PFSK-1 (cell line): ENCODE measurements around the gene GPR3.

ENCODE experiments used
- POLR2AphosphoS5 ChIP-seq: IDR thresholded peaks from 2 replicates; pipeline ENCODE4 v1.6.1; 2012; ENCODE audit warnings: low read depth, mild to moderate bottlenecking, control low read depth, low read length, moderate library complexity
- REST ChIP-seq, 2 experiments: IDR thresholded peaks; 2 replicates each; pipeline versions ENCODE4 v1.6.1 to v1.8.0; 2011 to 2012; ENCODE audit warnings: low read depth in 2 of 2, low read length in 2 of 2, control low read depth in 1 of 2, inconsistent platforms in 1 of 2, mild to moderate bottlenecking in 1 of 2, moderate library complexity in 1 of 2; ENCODE audit not compliant: insufficient read depth in 1 of 2

DNA sequence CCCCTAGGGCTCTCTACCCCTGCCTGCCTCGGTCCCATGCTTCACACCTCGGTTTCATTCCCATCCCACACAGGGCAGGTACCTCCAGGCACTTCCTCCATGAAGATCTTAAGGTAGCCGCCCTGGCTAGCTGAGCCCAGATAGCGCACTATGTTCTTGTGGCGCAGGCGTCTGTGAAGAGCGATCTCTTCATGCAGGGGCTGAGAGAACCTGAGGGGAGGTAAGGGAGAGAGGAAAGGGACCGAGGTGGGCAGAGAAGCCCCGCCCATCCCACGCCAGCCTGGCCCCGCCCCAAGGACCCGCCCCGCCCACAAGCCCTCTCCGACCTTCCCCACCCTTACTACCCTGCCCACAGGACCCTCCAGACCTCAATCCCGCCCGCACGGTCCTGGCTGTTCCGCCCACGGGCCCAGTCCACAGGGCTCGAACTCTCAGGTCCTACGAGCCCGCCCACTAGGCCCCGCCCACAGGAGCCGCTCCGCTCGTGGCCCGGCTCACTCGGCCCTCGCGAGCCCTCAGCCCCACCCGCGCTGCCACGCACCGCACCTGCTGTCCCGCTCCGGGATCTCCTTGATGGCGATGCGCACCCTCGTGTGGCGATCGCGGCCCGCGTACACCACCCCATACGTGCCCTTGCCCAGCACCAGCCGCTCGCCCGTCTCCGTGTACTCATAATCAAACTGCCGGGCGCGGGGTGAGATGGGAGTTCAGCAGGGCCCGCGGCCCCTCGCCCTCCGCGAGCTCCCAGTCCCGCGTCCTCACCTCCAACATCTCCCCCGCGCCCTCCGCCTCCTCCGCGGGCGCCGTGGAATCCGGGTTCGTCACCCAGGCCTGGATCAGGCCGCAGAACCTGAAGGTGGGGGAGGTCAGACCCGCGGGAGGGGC lies 32.0 kb upstream of the GPR3 start:
- TF ChIP-seq POLR2AphosphoS5: no peak
- TF ChIP-seq REST (IDR thresholded peaks at IDR 0.05; ENCODE audit: insufficient read depth in 1 of 2, low read depth in 2 of 2, low read length in 2 of 2): no peak
